GM18502 (cell line): ENCODE data around the gene SCARB2.

ENCODE experiments used
- ATAC-seq: cut with Tn5 transposase; IDR thresholded peaks from one replicate; pipeline ENCODE4 v1.9.1; 2021; ENCODE audit warnings: mild to moderate bottlenecking; ENCODE audit not compliant: unreplicated experiment, poor library complexity

SCARB2 gene

GRCh38 chr4:76201276-76201675 is 12.3 kb downstream of the SCARB2 start:
- ATAC-seq = no peak

- ATAC-seq = no peak
These were observed 12.8 kb downstream of the SCARB2 start for GRCh38 chr4:76200771-76201231.

GRCh38 chr4:76199664-76200211 is 13.9 kb downstream of the SCARB2 start:
- peak; percentile 88 for ATAC-seq

GRCh38 chr4:76198411-76199237 is 15.0 kb downstream of the SCARB2 start:
- peak; percentile 48 for ATAC-seq

GRCh38 chr4:76197971-76198410 is 15.6 kb downstream of the SCARB2 start:
- peak; percentile 21 for ATAC-seq

- ATAC-seq = no peak
These were observed 16.4 kb downstream of the SCARB2 start for GRCh38 chr4:76197031-76197743.

GRCh38 chr4:76196376-76196775 is 17.2 kb downstream of the SCARB2 start:
- no peak for ATAC-seq

- ATAC-seq = no peak
These were observed 18.3 kb downstream of the SCARB2 start for GRCh38 chr4:76195326-76195725.

- no peak for ATAC-seq
These were observed 19.3 kb downstream of the SCARB2 start for GRCh38 chr4:76194325-76194724.

- no peak for ATAC-seq
These were observed 21.4 kb downstream of the SCARB2 start for GRCh38 chr4:76192236-76192635.

- no peak for ATAC-seq
These were observed 25.1 kb downstream of the SCARB2 start for GRCh38 chr4:76188557-76188956.

- no peak for ATAC-seq
These were observed 25.5 kb downstream of the SCARB2 start for GRCh38 chr4:76188149-76188548.

- ATAC-seq = no peak
These were observed 26.5 kb downstream of the SCARB2 start for GRCh38 chr4:76187152-76187551.

GRCh38 chr4:76182463-76182862 is 31.2 kb downstream of the SCARB2 start:
- ATAC-seq = no peak

GRCh38 chr4:76179398-76180318 is 34.0 kb downstream of the SCARB2 start:
- peak; percentile 80 for ATAC-seq

GRCh38 chr4:76178296-76178695 is 35.3 kb downstream of the SCARB2 start:
- no peak for ATAC-seq

- no peak for ATAC-seq
These were observed 35.9 kb downstream of the SCARB2 start for GRCh38 chr4:76177709-76178108.

- no peak for ATAC-seq
These were observed 38.3 kb downstream of the SCARB2 start for GRCh38 chr4:76175336-76175735.

- ATAC-seq = no peak
These were observed 39.4 kb downstream of the SCARB2 start for GRCh38 chr4:76174216-76174615.

GRCh38 chr4:76168688-76169087 is 44.9 kb downstream of the SCARB2 start:
- no peak for ATAC-seq
